ENCODE measurements around the gene DENND4A.

DNA sequence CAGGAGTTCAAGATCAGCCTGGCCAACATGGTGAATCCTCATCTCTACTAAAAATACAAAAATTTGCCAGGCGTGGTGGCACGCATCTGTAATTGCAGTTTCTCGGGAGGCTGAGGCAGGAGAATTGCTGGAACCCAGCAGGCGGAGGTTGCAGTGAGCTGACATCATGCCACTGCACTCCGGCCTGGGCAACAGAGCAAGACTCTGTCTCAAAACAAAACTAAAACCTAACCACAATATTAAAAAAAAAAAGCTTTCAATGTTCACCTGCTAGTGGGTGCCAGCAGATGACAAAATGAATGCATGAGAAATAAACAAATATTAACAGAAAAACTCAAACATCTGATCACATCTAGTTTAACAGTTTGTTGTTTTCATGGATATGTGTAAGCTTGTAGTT, 161.3 kb downstream of the DENND4A start:
- TF ChIP-seq, protein P1, sequence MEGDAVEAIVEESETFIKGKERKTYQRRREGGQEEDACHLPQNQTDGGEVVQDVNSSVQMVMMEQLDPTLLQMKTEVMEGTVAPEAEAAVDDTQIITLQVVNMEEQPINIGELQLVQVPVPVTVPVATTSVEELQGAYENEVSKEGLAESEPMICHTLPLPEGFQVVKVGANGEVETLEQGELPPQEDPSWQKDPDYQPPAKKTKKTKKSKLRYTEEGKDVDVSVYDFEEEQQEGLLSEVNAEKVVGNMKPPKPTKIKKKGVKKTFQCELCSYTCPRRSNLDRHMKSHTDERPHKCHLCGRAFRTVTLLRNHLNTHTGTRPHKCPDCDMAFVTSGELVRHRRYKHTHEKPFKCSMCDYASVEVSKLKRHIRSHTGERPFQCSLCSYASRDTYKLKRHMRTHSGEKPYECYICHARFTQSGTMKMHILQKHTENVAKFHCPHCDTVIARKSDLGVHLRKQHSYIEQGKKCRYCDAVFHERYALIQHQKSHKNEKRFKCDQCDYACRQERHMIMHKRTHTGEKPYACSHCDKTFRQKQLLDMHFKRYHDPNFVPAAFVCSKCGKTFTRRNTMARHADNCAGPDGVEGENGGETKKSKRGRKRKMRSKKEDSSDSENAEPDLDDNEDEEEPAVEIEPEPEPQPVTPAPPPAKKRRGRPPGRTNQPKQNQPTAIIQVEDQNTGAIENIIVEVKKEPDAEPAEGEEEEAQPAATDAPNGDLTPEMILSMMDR (IDR thresholded peaks at IDR 0.05) = no peak
- no peak for TF ChIP-seq POLR2A (IDR thresholded peaks at IDR 0.05)
